K562 (cell line): ENCODE data around the gene POLRMT. TPM values are rescaled to one million over a fixed set of nuclear protein-coding genes. Genes with fewer than 3 reads are reported as not detected.
A peak's percentile ranks its signal among the peaks of the same experiment; 100 is the strongest.

Source experiments
- ATAC-seq: fragments of 200-7000 bp; cut with Tn5 transposase; 3 replicates; pipeline ENCODE4 v1.9.1; 2020; ENCODE audit warnings: moderate library complexity
- BruUV-seq: library from RNA; stranded (reverse); fragments of 400-500 nt; replicated peaks from 2 replicates; lab custom pipeline; 2021; lab: Mats Ljungman, UMichigan
- CTCF ChIA-PET: fragments of 300-600 bp; formaldehyde crosslinking; extraction: SDS; loops from one replicate; lab custom pipeline; 2021; ENCODE audit warnings: low intra/inter-chr PET ratio; lab: Yijun Ruan, JAX
- POLR2A ChIA-PET: fragments of 300-600, 350-650 bp; sonication (Branson Sonifier 250); formaldehyde crosslinking; extraction: SDS; loops from one replicate; lab custom pipeline; 2021; ENCODE audit warnings: antibody characterized with exemption, inconsistent platforms; lab: Yijun Ruan, JAX
- DNase-seq, 4 experiments: peaks; one replicate each; pipeline versions ENCODE4 v3.0.0 to v3.0.0-alpha.2; 2011 to 2018; ENCODE audit warnings: low spot score in 3 of 4, mixed read lengths in 3 of 4; ENCODE audit errors: extremely low read depth in 1 of 4
- FAIRE-seq: peaks from 2 replicates; lab custom pipeline; 2011; peaks lifted over from hg19 to GRCh38; lab: Jason Lieb, UNC
- H2AFZ ChIP-seq: 2 replicates; pipeline ENCODE4 v1.6.0; 2011; ENCODE audit warnings: low read depth, low read length, control low read depth, inconsistent platforms
- H3K27ac ChIP-seq: fragments of 200-600 bp; 3 replicates; pipeline ENCODE4 v1.8.0; 2011; ENCODE audit warnings: low read depth, mild to moderate bottlenecking, control low read depth, inconsistent platforms, low read length, moderate library complexity, mixed read lengths; ENCODE audit errors: extremely low read depth
- H3K27me3 ChIP-seq, 2 experiments: fragments of 300-600 bp in 1 of 2; 2 replicates in 1 of 2; 3 replicates in 1 of 2; pipeline versions ENCODE4 v1.6.0 to v1.8.0; 2011; ENCODE audit warnings: inconsistent platforms in 2 of 2, low read length in 2 of 2, mild to moderate bottlenecking in 1 of 2, mixed read lengths in 1 of 2, moderate library complexity in 1 of 2; ENCODE audit not compliant: control insufficient read depth in 2 of 2, insufficient read depth in 2 of 2
- H3K36me3 ChIP-seq: fragments of 300-600 bp; 3 replicates; pipeline ENCODE4 v1.8.0; 2011; ENCODE audit warnings: mild to moderate bottlenecking, low read length, inconsistent platforms; ENCODE audit not compliant: control insufficient read depth, insufficient read depth
- H3K4me1 ChIP-seq, 2 experiments: fragments of 200-600 bp in 1 of 2; replicated peaks in 1 of 2; 2 replicates in 1 of 2; 3 replicates in 1 of 2; pipeline versions ENCODE4 v1.5.1 to v1.8.0; 2011; ENCODE audit warnings: inconsistent platforms in 2 of 2, low read length in 2 of 2, mild to moderate bottlenecking in 1 of 2, mixed read lengths in 1 of 2, moderate library complexity in 1 of 2; ENCODE audit not compliant: control insufficient read depth in 2 of 2, insufficient read depth in 2 of 2
- H3K4me2 ChIP-seq: 2 replicates; pipeline ENCODE4 v1.6.1; 2011; ENCODE audit warnings: low read length, control low read depth, inconsistent platforms, mixed read lengths; ENCODE audit not compliant: insufficient read depth
- H3K4me3 ChIP-seq: fragments of 200-600 bp; sonication (generic), shearing (Covaris generic); 2 replicates; pipeline ENCODE4 v1.5.1; 2016; ENCODE audit warnings: control low read depth, inconsistent platforms
- H3K79me2 ChIP-seq: fragments of 200-600 bp; 3 replicates; pipeline ENCODE4 v1.8.0; 2011; ENCODE audit warnings: low read length, inconsistent platforms; ENCODE audit not compliant: control insufficient read depth, insufficient read depth
- H3K9ac ChIP-seq, 2 experiments: 2 replicates each; pipeline versions ENCODE4 v1.6.0 to v1.6.1; 2011; ENCODE audit warnings: low read depth in 2 of 2, low read length in 2 of 2, control low read depth in 1 of 2, inconsistent platforms in 1 of 2, mild to moderate bottlenecking in 1 of 2, mixed read lengths in 1 of 2; ENCODE audit not compliant: insufficient read depth in 1 of 2
- H3K9me1 ChIP-seq: one replicate; pipeline ENCODE4 v1.6.0; 2011; ENCODE audit warnings: inconsistent platforms, mild to moderate bottlenecking, low read length, moderate library complexity; ENCODE audit not compliant: control insufficient read depth, insufficient read depth
- H3K9me3 ChIP-seq: replicated peaks from 2 replicates; pipeline ENCODE4 v1.5.1; 2011; ENCODE audit warnings: low read depth, low read length, inconsistent platforms; ENCODE audit not compliant: control insufficient read depth, insufficient read depth
- H4K20me1 ChIP-seq: replicated peaks from 2 replicates; pipeline ENCODE4 v1.6.1; 2011; ENCODE audit warnings: low read length, inconsistent platforms, mixed read lengths; ENCODE audit not compliant: control insufficient read depth, insufficient read depth
- ADNP ChIP-seq: fragments of 200-800 bp; sonication (Bioruptor generic); IDR thresholded peaks from 2 replicates; pipeline ENCODE4 v1.6.1; 2016; ENCODE audit warnings: missing genetic modification characterization, missing compliant biosample characterization
- ARID2 ChIP-seq: fragments of 450-650 bp; IDR thresholded peaks from 2 replicates; pipeline ENCODE4 v1.6.1; 2017; ENCODE audit warnings: antibody characterized with exemption, mild to moderate bottlenecking
- CGGBP1 ChIP-seq: fragments of 250-450 bp; sonication (Bioruptor Pico); IDR thresholded peaks from 2 replicates; pipeline ENCODE4 v1.9.0; 2021; ENCODE audit warnings: mild to moderate bottlenecking
- E4F1 ChIP-seq: fragments of 250-450 bp; sonication (Bioruptor Pico); IDR thresholded peaks from 2 replicates; pipeline ENCODE4 v1.5.0; 2021; ENCODE audit warnings: mild to moderate bottlenecking, borderline replicate concordance
- HMG20A ChIP-seq: fragments of 450-650 bp; formaldehyde crosslinking; conservative IDR thresholded peaks from 2 replicates; pipeline ENCODE4 v1.4.0; 2020; ENCODE audit warnings: mild to moderate bottlenecking, mixed read lengths
- IFI16 ChIP-seq: fragments of 250-450 bp; sonication (Bioruptor Pico); IDR thresholded peaks from 2 replicates; pipeline ENCODE4 v2.1.2; 2022; ENCODE audit warnings: mild to moderate bottlenecking, inconsistent platforms
- MLX ChIP-seq, 2 experiments: fragments of 450-650 bp in 1 of 2; sonication (generic) in 1 of 2; formaldehyde crosslinking; conservative IDR thresholded peaks; 2 replicates each; pipeline versions ENCODE4 v1.4.0 to v1.8.1; 2020 to 2022; ENCODE audit warnings: mild to moderate bottlenecking in 1 of 2, missing genetic modification reagents in 1 of 2
- NFRKB ChIP-seq: fragments of 450-650 bp; IDR thresholded peaks from 2 replicates; pipeline ENCODE4 v1.6.1; 2016; ENCODE audit warnings: low read depth
- POLR2A ChIP-seq: fragments of 450-650 bp; conservative IDR thresholded peaks from 2 replicates; pipeline ENCODE4 v1.6.1; 2016
- PPARD ChIP-seq: fragments of 250-450 bp; sonication (Bioruptor Pico); IDR thresholded peaks from 2 replicates; pipeline ENCODE4 v1.8.0; 2022; ENCODE audit warnings: inconsistent platforms, mild to moderate bottlenecking, moderate library complexity
- RHOXF2B ChIP-seq: fragments of 250-450 bp; sonication (Bioruptor Pico); conservative IDR thresholded peaks from 2 replicates; pipeline ENCODE4 v1.5.1; 2021
- RNF219 ChIP-seq: fragments of 250-450 bp; sonication (Bioruptor Pico); IDR thresholded peaks from 2 replicates; pipeline ENCODE4 v1.5.0; 2022; ENCODE audit warnings: mild to moderate bottlenecking
- SIN3B ChIP-seq: fragments of 450-650 bp; IDR thresholded peaks from 2 replicates; pipeline ENCODE4 v1.6.1; 2017; ENCODE audit warnings: low read depth, mild to moderate bottlenecking, moderate library complexity
- SRSF7 ChIP-seq: fragments of 200-400 bp; formaldehyde crosslinking; optimal IDR thresholded peaks from 2 replicates; pipeline ENCODE3; 2017; ENCODE audit warnings: mild to moderate bottlenecking, low read depth, low read length
- ZNF584 ChIP-seq: fragments of 200-800 bp; sonication (Bioruptor generic); IDR thresholded peaks from 2 replicates; pipeline ENCODE4 v1.6.1; 2016; ENCODE audit warnings: low read depth, mild to moderate bottlenecking, missing genetic modification characterization, missing compliant biosample characterization
- ZNF77 ChIP-seq: fragments of 250-450 bp; sonication (Bioruptor Pico); IDR thresholded peaks from 2 replicates; pipeline ENCODE4 v1.5.0; 2020
- WGBS: fragments of 100-300 bp; shearing (Covaris generic); methylation state at CpG from one replicate; pipeline ENCODE4 v1.1.6; 2016; ENCODE audit warnings: low coverage, mixed read lengths; ENCODE audit not compliant: insufficient coverage; ENCODE audit errors: missing lambda C conversion rate; 5-methylcytosine and 5-hydroxymethylcytosine counted together
- in situ Hi-C: fragments of 300-500 bp; cut with MboI; formaldehyde crosslinking; loops from 4 replicates; pipeline ENCODE4 v1.15.0; 2018; ENCODE audit warnings: inconsistent platforms, mixed read lengths
- intact Hi-C: fragments of 100-400 bp; cut with micrococcal nuclease; formaldehyde crosslinking; loops from 2 replicates; pipeline ENCODE4 v1.14.2; 2022
- polyA plus RNA-seq, 8 experiments: library from polyadenylated mRNA; depleted of rRNA in 4 of 8; stranded (reverse) in 5 of 8; unstranded in 3 of 8; fragments of >200 nt; fragmentation: Nextera tagmentation in 2 of 8; fragmentation: Illumina TruSeq in 1 of 8; extraction: Ambion mirVana in 2 of 8; extraction: Trizol in 1 of 8; gene quantifications; 2 replicates each; pipeline versions ENCODE4 v1.2.1 to v1.2.3, GENCODE V29; 2011 to 2014; ENCODE audit warnings: inconsistent platforms in 1 of 8, missing spikeins in 1 of 8
- total RNA-seq, 7 experiments: library from RNA; depleted of rRNA in 6 of 7; stranded (reverse); fragments of >200 nt in 6 of 7; fragmentation: Illumina TruSeq in 2 of 7; extraction: Trizol in 2 of 7; gene quantifications; 2 replicates each; pipeline versions ENCODE4 v1.2.1 to v1.2.3, GENCODE V29; 2011 to 2021; ENCODE audit warnings: low replicate concordance in 1 of 7

POLRMT gene
- total and polyA plus RNA-seq, 9 of the 15 experiments (the other 6 are each of a cell fraction or from before 2014, with no cell fraction given) = 30.3 to 144 (median 68.0) TPM

- Histone ChIP-seq H2AFZ (no peak overlapping the region), H3K9ac (no peak overlapping the region), H3K4me1 (peaks cover 0 to 51% of the 10 kb centered on the region in 2 experiments; a peak in 2 of 5 replicates), H3K27me3 (no peaks in the 10 kb centered on the region), H3K4me2 (no peak overlapping the region), H3K79me2 (no peaks in the 10 kb centered on the region), H3K9me3 (peaks cover 2% of the 10 kb centered on the region; the same call in 1 of the 2 replicates), H3K36me3 (no peaks in the 10 kb centered on the region), H3K27ac (no peak overlapping the region), H3K9me1 (no peaks in the 10 kb centered on the region), H3K4me3 (no peak overlapping the region), H4K20me1 (no peaks in the 10 kb centered on the region)
- in situ Hi-C loops = no loop called here
- peak; percentile 75 for FAIRE-seq
- peak; percentile 76 to 86 (median 82) for DNase-seq
- no peak for TF ChIP-seq SIN3B
- TF ChIP-seq POLR2A = no peak
- no peak for TF ChIP-seq CGGBP1
- no peak for TF ChIP-seq ZNF77 (CRISPR knock-in tag)
- TF ChIP-seq IFI16 (CRISPR knock-in tag) = no peak
- no peak for TF ChIP-seq ARID2
- no peak for TF ChIP-seq ADNP (tag)
- TF ChIP-seq RHOXF2B (CRISPR knock-in tag) = no peak
- no peak for TF ChIP-seq NFRKB
- TF ChIP-seq HMG20A = no peak
- no peak for TF ChIP-seq PPARD (CRISPR knock-in tag)
- TF ChIP-seq SRSF7 = no peak
- no peak for TF ChIP-seq RNF219 (CRISPR knock-in tag)
- TF ChIP-seq MLX (CRISPR knock-in tag; conservative IDR thresholded peaks at IDR 0.05) = no peak
- TF ChIP-seq E4F1 (CRISPR knock-in tag) = no peak
- TF ChIP-seq ZNF584 (CRISPR knock-in tag) = no peak
- no TSS peak for BruUV-seq
- POLR2A ChIA-PET = interaction anchor here (0.5 to 1.0 kb wide), 3 partner anchors 11 to 119 kb away, joined by 3 to 8 read pairs (median 3); no protein-coding TSS in a partner anchor
- intact Hi-C loops = loop anchor here (2.0 kb wide), 2 partner anchors 30 to 54 kb away; no protein-coding TSS in a partner anchor
- 2% methylated on average over 4 of the region's 11 CpGs for WGBS
- ATAC-seq = peak; percentile 96
- CTCF ChIA-PET = interaction anchor here (0.6 kb wide), 1 partner anchor 312 kb away, joined by 3 read pairs; the partner anchor contains the start of gene KISS1R
Observed at GRCh38 chr19:604355-604754, 29.0 kb downstream of the POLRMT start.
